MM.1S (cell line): Measurements from ENCODE around the gene COG2.

Source experiments
- DNase-seq: peaks from one replicate; pipeline ENCODE4 v3.0.0-alpha.2; 2015
- H2AFZ ChIP-seq: fragments of 300-600 bp; sonication (generic); 2 replicates; pipeline ENCODE4 v1.6.0; 2016; ENCODE audit warnings: antibody characterized with exemption, low read length
- H3F3A ChIP-seq: fragments of 300-600 bp; sonication (generic); 2 replicates; pipeline ENCODE4 v1.6.1; 2016; ENCODE audit warnings: mild to moderate bottlenecking, antibody characterized with exemption, low read length, moderate library complexity, mixed read lengths; ENCODE audit not compliant: insufficient read depth
- H3K27ac ChIP-seq: fragments of 300-600 bp; sonication (generic); 2 replicates; pipeline ENCODE4 v1.5.1; 2016; ENCODE audit warnings: mild to moderate bottlenecking, low read length
- H3K27me3 ChIP-seq: fragments of 300-600 bp; sonication (generic); replicated peaks from 2 replicates; pipeline ENCODE4 v1.6.0; 2016; ENCODE audit warnings: low read length; ENCODE audit not compliant: insufficient read depth
- H3K36me3 ChIP-seq: fragments of 300-600 bp; sonication (generic); replicated peaks from 2 replicates; pipeline ENCODE4 v1.6.1; 2016; ENCODE audit warnings: mild to moderate bottlenecking, low read length, mixed read lengths; ENCODE audit not compliant: insufficient read depth
- H3K4me1 ChIP-seq: fragments of 300-600 bp; sonication (generic); 2 replicates; pipeline ENCODE4 v1.6.1; 2016; ENCODE audit warnings: low read length, mixed read lengths
- H3K4me2 ChIP-seq: fragments of 300-600 bp; sonication (generic); 2 replicates; pipeline ENCODE4 v1.6.0; 2016; ENCODE audit warnings: low read depth, low read length
- H3K4me3 ChIP-seq: fragments of 300-600 bp; sonication (generic); 2 replicates; pipeline ENCODE4 v1.5.1; 2016; ENCODE audit warnings: low read length, mixed read lengths
- H3K79me2 ChIP-seq: fragments of 300-600 bp; sonication (generic); 2 replicates; pipeline ENCODE4 v1.6.1; 2016; ENCODE audit warnings: mixed run types, low read length, mixed read lengths
- H3K9ac ChIP-seq: fragments of 300-600 bp; sonication (generic); 2 replicates; pipeline ENCODE4 v1.6.1; 2016; ENCODE audit warnings: low read length, mixed read lengths
- H3K9me2 ChIP-seq: fragments of 300-600 bp; sonication (generic); replicated peaks from 2 replicates; pipeline ENCODE4 v1.6.1; 2016; ENCODE audit warnings: mild to moderate bottlenecking, low read length, mixed read lengths; ENCODE audit not compliant: insufficient read depth
- H3K9me3 ChIP-seq: fragments of 300-600 bp; sonication (generic); replicated peaks from 2 replicates; pipeline ENCODE4 v1.6.1; 2016; ENCODE audit warnings: mild to moderate bottlenecking, low read length, mixed read lengths; ENCODE audit not compliant: insufficient read depth
- H4K20me1 ChIP-seq: fragments of 300-600 bp; sonication (generic); 2 replicates; pipeline ENCODE4 v1.6.1; 2016; ENCODE audit warnings: mild to moderate bottlenecking, low read length, moderate library complexity, mixed read lengths; ENCODE audit not compliant: insufficient read depth
- EZH2 ChIP-seq: fragments of 300-600 bp; sonication (generic); optimal IDR thresholded peaks from 2 replicates; pipeline ENCODE3; 2017; ENCODE audit warnings: low read depth, mild to moderate bottlenecking, antibody characterized with exemption, low read length, mixed read lengths
- EZH2phosphoT487 ChIP-seq: fragments of 300-600 bp; sonication (generic); IDR thresholded peaks from 2 replicates; pipeline ENCODE4 v1.6.1; 2018; ENCODE audit warnings: antibody characterized with exemption, low read length
- TF ChIP-seq, protein P1 (sequence below): fragments of 300-600 bp; sonication (generic); IDR thresholded peaks from 2 replicates; pipeline ENCODE4 v1.5.1; 2016; ENCODE audit warnings: antibody characterized with exemption, low read length, mixed read lengths

The COG2 gene

DNA sequence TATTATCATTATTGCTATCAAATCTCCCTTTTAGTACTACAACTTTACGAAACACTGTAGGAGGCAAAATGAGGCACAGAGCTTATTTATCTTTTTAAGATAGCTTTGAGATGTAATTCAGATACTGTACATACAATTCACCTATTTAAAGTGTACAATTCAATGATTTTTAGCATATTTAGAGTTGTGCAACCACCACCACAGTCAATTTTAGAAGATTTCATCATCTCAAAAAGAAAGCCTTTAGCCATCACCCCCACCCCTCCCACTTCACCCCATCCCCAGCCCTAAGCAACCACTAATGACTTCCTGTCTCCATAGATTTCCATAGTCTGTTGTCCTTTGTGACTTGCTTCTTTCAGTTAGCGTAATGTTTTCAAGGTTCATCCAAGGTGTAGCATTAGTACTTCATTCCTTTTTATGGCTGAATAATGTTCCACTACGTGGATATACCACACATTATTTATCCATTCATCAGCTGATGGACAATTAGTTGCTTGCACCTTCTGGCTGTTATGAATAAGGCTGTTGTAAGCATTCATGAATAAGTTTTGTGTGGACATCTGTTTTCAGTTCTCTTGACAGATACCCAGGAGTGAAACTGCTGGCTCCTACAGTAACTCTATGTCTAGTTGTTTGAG lies 95.5 kb downstream of the COG2 start:
- no peak overlapping the region for H2AFZ ChIP-seq
- TF ChIP-seq, protein P1, sequence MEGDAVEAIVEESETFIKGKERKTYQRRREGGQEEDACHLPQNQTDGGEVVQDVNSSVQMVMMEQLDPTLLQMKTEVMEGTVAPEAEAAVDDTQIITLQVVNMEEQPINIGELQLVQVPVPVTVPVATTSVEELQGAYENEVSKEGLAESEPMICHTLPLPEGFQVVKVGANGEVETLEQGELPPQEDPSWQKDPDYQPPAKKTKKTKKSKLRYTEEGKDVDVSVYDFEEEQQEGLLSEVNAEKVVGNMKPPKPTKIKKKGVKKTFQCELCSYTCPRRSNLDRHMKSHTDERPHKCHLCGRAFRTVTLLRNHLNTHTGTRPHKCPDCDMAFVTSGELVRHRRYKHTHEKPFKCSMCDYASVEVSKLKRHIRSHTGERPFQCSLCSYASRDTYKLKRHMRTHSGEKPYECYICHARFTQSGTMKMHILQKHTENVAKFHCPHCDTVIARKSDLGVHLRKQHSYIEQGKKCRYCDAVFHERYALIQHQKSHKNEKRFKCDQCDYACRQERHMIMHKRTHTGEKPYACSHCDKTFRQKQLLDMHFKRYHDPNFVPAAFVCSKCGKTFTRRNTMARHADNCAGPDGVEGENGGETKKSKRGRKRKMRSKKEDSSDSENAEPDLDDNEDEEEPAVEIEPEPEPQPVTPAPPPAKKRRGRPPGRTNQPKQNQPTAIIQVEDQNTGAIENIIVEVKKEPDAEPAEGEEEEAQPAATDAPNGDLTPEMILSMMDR: no peak
- TF ChIP-seq EZH2phosphoT487 (no peak), EZH2 (no peak)
- H3K4me1 ChIP-seq: no peaks in the 10 kb centered on the region
- no peaks in the 10 kb centered on the region for H3F3A ChIP-seq
- DNase-seq: no peak
- H3K9me2 ChIP-seq: no peaks in the 10 kb centered on the region
- H3K79me2 ChIP-seq: no peaks in the 10 kb centered on the region
- no peak overlapping the region for H3K27ac ChIP-seq
- no peaks in the 10 kb centered on the region for H3K36me3 ChIP-seq
- no peaks in the 10 kb centered on the region for H3K9me3 ChIP-seq
- no peak overlapping the region for H3K4me2 ChIP-seq
- no peaks in the 10 kb centered on the region for H4K20me1 ChIP-seq
- H3K9ac ChIP-seq: no peak overlapping the region
- H3K27me3 ChIP-seq: no peaks in the 10 kb centered on the region
- no peak overlapping the region for H3K4me3 ChIP-seq

DNA sequence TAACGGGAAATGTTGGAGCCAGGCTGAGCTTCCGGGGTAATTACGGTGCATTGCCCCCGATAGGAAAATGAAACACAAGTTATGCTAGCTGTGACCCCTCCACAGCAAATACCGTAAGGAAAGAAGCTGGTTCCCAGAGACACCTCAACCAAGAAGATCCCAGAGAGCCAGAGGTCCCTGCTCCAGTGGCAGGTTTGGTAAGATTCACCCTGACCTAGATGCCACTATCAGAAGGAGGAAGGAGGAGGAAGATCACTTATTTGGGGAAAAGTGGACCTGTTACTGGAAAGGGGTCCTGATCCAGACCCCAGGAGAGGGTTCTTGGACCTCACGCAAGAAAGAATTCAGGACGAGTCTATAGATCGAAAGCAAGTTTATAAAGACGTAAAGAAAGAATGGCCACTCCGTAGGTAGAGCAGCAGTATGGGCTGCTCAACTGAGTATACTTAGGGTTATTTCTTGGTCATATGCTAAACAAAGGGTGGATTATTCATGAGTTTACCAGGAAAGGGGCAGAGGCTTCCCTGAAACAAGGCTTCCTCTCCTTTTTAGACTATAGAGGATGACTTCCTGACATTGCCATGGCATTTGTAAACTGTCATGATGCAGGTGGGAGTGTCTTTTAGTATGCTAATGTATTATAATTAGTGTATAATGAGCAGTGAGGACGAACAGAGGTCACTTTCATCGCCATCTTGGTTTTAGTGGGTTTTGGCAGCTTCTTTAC lies 97.4 kb downstream of the COG2 start:
- Histone ChIP-seq H3K9ac (no peak overlapping the region), H3K9me2 (no peaks in the 10 kb centered on the region), H3K4me2 (no peak overlapping the region), H3K27me3 (no peaks in the 10 kb centered on the region), H3K9me3 (no peaks in the 10 kb centered on the region), H4K20me1 (no peaks in the 10 kb centered on the region), H3K4me3 (no peak overlapping the region), H3K79me2 (no peaks in the 10 kb centered on the region), H3F3A (no peaks in the 10 kb centered on the region), H3K4me1 (no peaks in the 10 kb centered on the region), H2AFZ (no peak overlapping the region), H3K27ac (no peak overlapping the region), H3K36me3 (no peaks in the 10 kb centered on the region)
- TF ChIP-seq, protein P1: no peak
- TF ChIP-seq EZH2phosphoT487 (no peak), EZH2 (no peak)
- no peak for DNase-seq
